Activated T-cell treated with anti-CD3 and anti-CD28 coated beads, Interleukin-2, amount 50 U/mL, for 24 hours (primary cell): ENCODE measurements around the gene LMNB1.
"Not testable (repeated sequence)": the region's sequence is repeated elsewhere in the genome, so short reads cannot be mapped to it uniquely, and the experiment has no call there.

ENCODE experiments used
- DNase-seq: peaks from one replicate; pipeline ENCODE4 v3.0.0-alpha.2; 2020
- H3K27ac Mint-ChIP-seq: 2 replicates; pipeline ENCODE4 v1.8.0; 2020; ENCODE audit warnings: mild to moderate bottlenecking, mixed read lengths
- H3K27me3 Mint-ChIP-seq: 2 replicates; pipeline ENCODE4 v1.8.0; 2020; ENCODE audit warnings: mixed read lengths
- H3K36me3 Mint-ChIP-seq: 2 replicates; pipeline ENCODE4 v1.8.0; 2020; ENCODE audit warnings: low read depth, mixed read lengths
- H3K4me1 Mint-ChIP-seq: 2 replicates; pipeline ENCODE4 v1.8.0; 2020; ENCODE audit warnings: low read depth, mixed read lengths
- H3K4me3 Mint-ChIP-seq: 2 replicates; pipeline ENCODE4 v1.8.0; 2020; ENCODE audit warnings: mild to moderate bottlenecking, moderate library complexity, mixed read lengths
- H3K9me3 Mint-ChIP-seq: 2 replicates; pipeline ENCODE4 v1.8.0; 2020; ENCODE audit warnings: mixed read lengths

LMNB1 gene

GRCh38 chr5:126849101-126849678, 72.3 kb downstream of the LMNB1 start:
- Mint-ChIP-seq H3K4me1 (peaks cover 69% of the 10 kb centered on the region), H3K4me3 (no peak overlapping the region)
- no peak for DNase-seq

GRCh38 chr5:126851501-126852011, 74.6 kb downstream of the LMNB1 start:
- Mint-ChIP-seq H3K27me3 (no peaks in the 10 kb centered on the region), H3K4me1 (peaks cover 56% of the 10 kb centered on the region), H3K36me3 (peaks cover 29% of the 10 kb centered on the region), H3K27ac (peak overlapping the region; percentile 88), H3K9me3 (no peaks in the 10 kb centered on the region), H3K4me3 (no peak overlapping the region)
- no peak for DNase-seq

More at GRCh38 chr5:126849101-126849678, 72.3 kb downstream of the LMNB1 start:
- Mint-ChIP-seq H3K27ac (no peak overlapping the region), H3K27me3 (no peaks in the 10 kb centered on the region), H3K9me3 (no peaks in the 10 kb centered on the region), H3K36me3 (peaks cover 24% of the 10 kb centered on the region)

GRCh38 chr5:126852091-126852571, 75.2 kb downstream of the LMNB1 start:
- peaks cover 52% of the 10 kb centered on the region for H3K4me1 Mint-ChIP-seq
- peaks cover 27% of the 10 kb centered on the region for H3K36me3 Mint-ChIP-seq
- no peaks in the 10 kb centered on the region for H3K27me3 Mint-ChIP-seq
- H3K27ac Mint-ChIP-seq: peak overlapping the region; percentile 88
- H3K4me3 Mint-ChIP-seq: no peak overlapping the region
- H3K9me3 Mint-ChIP-seq: no peaks in the 10 kb centered on the region
- no peak for DNase-seq

GRCh38 chr5:126852841-126853271, 75.9 kb downstream of the LMNB1 start:
- Mint-ChIP-seq H3K4me1 (peaks cover 46% of the 10 kb centered on the region), H3K27ac (peak overlapping the region; percentile 88), H3K9me3 (no peaks in the 10 kb centered on the region), H3K36me3 (peaks cover 27% of the 10 kb centered on the region), H3K4me3 (peak overlapping the region; percentile 69), H3K27me3 (no peaks in the 10 kb centered on the region)
- DNase-seq: no peak

GRCh38 chr5:126853541-126854307, 76.8 kb downstream of the LMNB1 start:
- peak; percentile 50 for DNase-seq
- H3K4me1 Mint-ChIP-seq: peaks cover 45% of the 10 kb centered on the region

GRCh38 chr5:126854526-126855110, 77.7 kb downstream of the LMNB1 start:
- Mint-ChIP-seq H3K27me3 (no peaks in the 10 kb centered on the region), H3K36me3 (peaks cover 33% of the 10 kb centered on the region), H3K4me3 (no peak overlapping the region), H3K4me1 (peaks cover 45% of the 10 kb centered on the region), H3K27ac (no peak overlapping the region), H3K9me3 (no peaks in the 10 kb centered on the region)
- DNase-seq: no peak

More at GRCh38 chr5:126853541-126854307, 76.8 kb downstream of the LMNB1 start:
- not testable (repeated sequence) for H3K9me3 Mint-ChIP-seq, H3K27me3 Mint-ChIP-seq
- peak overlapping the region; percentile 88 for H3K27ac Mint-ChIP-seq
- H3K36me3 Mint-ChIP-seq: peaks cover 32% of the 10 kb centered on the region
- H3K4me3 Mint-ChIP-seq: peak overlapping the region; percentile 69

- peaks cover 45% of the 10 kb centered on the region for H3K4me1 Mint-ChIP-seq
- no peak for DNase-seq
- H3K36me3 Mint-ChIP-seq: peaks cover 33% of the 10 kb centered on the region
- no peak overlapping the region for H3K4me3 Mint-ChIP-seq
- peak overlapping the region; percentile 57 for H3K27ac Mint-ChIP-seq
- no peaks in the 10 kb centered on the region for H3K9me3 Mint-ChIP-seq
- H3K27me3 Mint-ChIP-seq: no peaks in the 10 kb centered on the region
Measured at GRCh38 chr5:126855266-126855665, 78.3 kb downstream of the LMNB1 start.

- Mint-ChIP-seq H3K27me3 (no peaks in the 10 kb centered on the region), H3K9me3 (no peaks in the 10 kb centered on the region), H3K36me3 (peaks cover 26% of the 10 kb centered on the region), H3K27ac (no peak overlapping the region), H3K4me3 (no peak overlapping the region), H3K4me1 (peaks cover 22% of the 10 kb centered on the region)
- no peak for DNase-seq
Measured at GRCh38 chr5:126857472-126858410, 80.8 kb downstream of the LMNB1 start.

GRCh38 chr5:126858441-126858840, 81.5 kb downstream of the LMNB1 start:
- Mint-ChIP-seq H3K9me3 (no peaks in the 10 kb centered on the region), H3K27ac (no peak overlapping the region), H3K36me3 (peaks cover 25% of the 10 kb centered on the region), H3K4me3 (no peak overlapping the region), H3K27me3 (no peaks in the 10 kb centered on the region), H3K4me1 (peaks cover 15% of the 10 kb centered on the region)
- DNase-seq: no peak

GRCh38 chr5:126863402-126863801, 86.5 kb downstream of the LMNB1 start:
- Mint-ChIP-seq H3K4me1 (no peaks in the 10 kb centered on the region), H3K9me3 (no peaks in the 10 kb centered on the region), H3K36me3 (peaks cover 14% of the 10 kb centered on the region), H3K27me3 (no peaks in the 10 kb centered on the region), H3K4me3 (no peak overlapping the region), H3K27ac (no peak overlapping the region)
- DNase-seq: no peak

GRCh38 chr5:126864042-126864688, 87.2 kb downstream of the LMNB1 start:
- Mint-ChIP-seq H3K27me3 (no peaks in the 10 kb centered on the region), H3K9me3 (no peaks in the 10 kb centered on the region), H3K36me3 (peaks cover 12% of the 10 kb centered on the region), H3K4me1 (peaks cover 6% of the 10 kb centered on the region), H3K4me3 (no peak overlapping the region), H3K27ac (no peak overlapping the region)
- DNase-seq: no peak

- Mint-ChIP-seq H3K27me3 (no peaks in the 10 kb centered on the region), H3K9me3 (no peaks in the 10 kb centered on the region), H3K4me3 (no peak overlapping the region), H3K4me1 (peaks cover 10% of the 10 kb centered on the region), H3K36me3 (peaks cover 12% of the 10 kb centered on the region), H3K27ac (no peak overlapping the region)
- no peak for DNase-seq
Measured at GRCh38 chr5:126865299-126865698, 88.4 kb downstream of the LMNB1 start.

GRCh38 chr5:126866851-126867636, 90.1 kb downstream of the LMNB1 start:
- DNase-seq: no peak
- Mint-ChIP-seq H3K4me3 (no peak overlapping the region), H3K4me1 (peaks cover 10% of the 10 kb centered on the region), H3K36me3 (peaks cover 12% of the 10 kb centered on the region), H3K27ac (no peak overlapping the region), H3K9me3 (no peaks in the 10 kb centered on the region), H3K27me3 (no peaks in the 10 kb centered on the region)
